DMS53 treated with DMSO at 0.1 percent for 48 hours (cell line): ENCODE data around the gene CAPN9.
A peak's percentile ranks its signal among the peaks of the same experiment; 100 is the strongest.
"Not testable (repeated sequence)": the region's sequence is repeated elsewhere in the genome, so short reads cannot be mapped to it uniquely, and the experiment has no call there.

ENCODE experiments used
- DNase-seq: peaks from one replicate; lab custom pipeline; 2025; ENCODE audit not compliant: unreplicated experiment; lab: John Stamatoyannopoulos, UW

The CAPN9 gene

DNA sequence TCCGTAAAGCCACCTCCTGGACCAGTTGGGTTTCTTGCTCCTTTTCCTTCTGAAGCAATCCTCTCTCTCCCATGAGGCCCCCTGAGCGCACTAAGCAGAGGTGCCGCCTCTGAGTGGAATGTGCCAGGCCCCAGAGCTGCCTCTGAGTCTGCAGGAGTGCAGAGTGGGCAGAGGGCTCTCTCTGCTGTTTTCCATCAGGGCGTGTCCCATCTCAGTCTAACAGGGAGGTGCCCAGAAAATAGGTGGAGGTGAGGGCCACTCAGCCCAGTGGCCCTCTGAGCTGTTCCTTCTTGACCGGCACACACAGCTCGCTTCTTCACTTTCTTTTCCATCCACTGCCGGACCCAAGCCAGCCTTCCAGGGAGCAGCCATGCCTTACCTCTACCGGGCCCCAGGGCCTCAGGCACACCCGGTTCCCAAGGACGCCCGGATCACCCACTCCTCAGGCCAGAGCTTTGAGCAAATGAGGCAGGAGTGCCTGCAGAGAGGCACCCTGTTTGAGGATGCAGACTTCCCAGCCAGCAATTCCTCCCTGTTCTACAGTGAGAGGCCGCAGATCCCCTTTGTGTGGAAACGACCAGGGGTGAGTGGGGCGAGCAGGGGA, at the start of gene CAPN9:
CAPN9 (plus strand) TSS at position 262 of the 604 bp plus-strand sequence; CDS start at position 371, 109 bp downstream.
- peak; percentile 19 for DNase-seq

DNA sequence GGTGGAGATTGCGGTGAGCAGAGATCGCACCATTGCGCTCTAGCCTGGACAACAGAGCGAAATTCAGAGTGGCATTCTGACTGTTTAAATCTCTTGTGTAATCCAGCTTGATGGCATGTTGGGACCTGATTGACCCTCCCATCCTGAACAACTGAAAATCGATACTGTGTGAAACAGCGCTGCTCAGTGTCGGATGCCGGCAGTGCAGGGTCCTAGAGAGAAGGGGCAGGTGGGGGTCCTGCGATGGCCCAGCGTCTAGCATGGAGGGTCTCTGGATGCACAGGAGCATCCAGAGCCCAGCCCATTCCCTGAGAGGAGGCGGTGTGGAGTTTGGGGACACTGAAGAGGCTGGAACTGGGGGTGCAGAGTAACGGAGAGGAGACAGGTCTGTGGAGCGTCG, 49.1 kb upstream of the CAPN9 start:
- no peak for DNase-seq

GRCh38 chr1:230698964-230699363, 48.2 kb upstream of the CAPN9 start:
- not testable (repeated sequence) for DNase-seq

DNA sequence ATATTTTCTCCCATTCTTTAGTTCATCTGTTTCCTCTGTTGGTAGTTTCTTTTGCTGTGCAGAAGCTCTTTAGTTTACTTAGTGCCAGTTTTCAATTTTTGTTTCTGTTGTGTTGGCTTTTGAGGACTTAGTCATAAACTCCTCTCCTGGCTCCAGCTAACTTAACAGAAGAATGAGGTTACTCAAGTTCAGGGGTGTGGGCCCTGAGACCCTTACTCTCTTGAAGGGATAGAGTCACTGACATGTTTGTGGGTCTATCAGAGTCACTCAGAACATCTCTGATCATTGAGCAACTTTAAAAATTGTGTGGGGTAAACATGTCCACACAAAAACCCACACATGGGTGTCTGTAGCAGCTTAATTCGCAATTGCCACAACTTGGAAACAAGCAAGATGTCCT, 47.5 kb upstream of the CAPN9 start:
- no peak for DNase-seq

DNA sequence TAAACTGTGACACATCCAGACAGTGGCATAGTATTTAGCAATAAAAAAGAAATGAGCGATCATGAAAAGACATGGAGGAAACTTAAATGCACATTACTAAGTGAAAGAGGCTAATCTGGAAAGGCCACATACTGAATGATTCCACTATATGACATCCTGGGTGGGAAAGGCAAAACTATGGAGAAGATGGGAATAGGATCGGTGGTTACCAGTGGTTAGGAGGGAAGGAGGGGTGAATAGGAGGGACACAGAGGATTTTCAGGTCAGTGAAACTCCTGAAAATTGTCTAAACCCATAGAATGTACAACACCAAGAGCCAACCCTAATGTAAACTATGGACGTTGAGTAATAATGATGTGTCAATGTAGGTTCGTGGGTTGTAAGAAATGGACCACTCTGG, 47.1 kb upstream of the CAPN9 start:
- DNase-seq: no peak

- no peak for DNase-seq
Measured at GRCh38 chr1:230701434-230701833, 45.8 kb upstream of the CAPN9 start.

DNA sequence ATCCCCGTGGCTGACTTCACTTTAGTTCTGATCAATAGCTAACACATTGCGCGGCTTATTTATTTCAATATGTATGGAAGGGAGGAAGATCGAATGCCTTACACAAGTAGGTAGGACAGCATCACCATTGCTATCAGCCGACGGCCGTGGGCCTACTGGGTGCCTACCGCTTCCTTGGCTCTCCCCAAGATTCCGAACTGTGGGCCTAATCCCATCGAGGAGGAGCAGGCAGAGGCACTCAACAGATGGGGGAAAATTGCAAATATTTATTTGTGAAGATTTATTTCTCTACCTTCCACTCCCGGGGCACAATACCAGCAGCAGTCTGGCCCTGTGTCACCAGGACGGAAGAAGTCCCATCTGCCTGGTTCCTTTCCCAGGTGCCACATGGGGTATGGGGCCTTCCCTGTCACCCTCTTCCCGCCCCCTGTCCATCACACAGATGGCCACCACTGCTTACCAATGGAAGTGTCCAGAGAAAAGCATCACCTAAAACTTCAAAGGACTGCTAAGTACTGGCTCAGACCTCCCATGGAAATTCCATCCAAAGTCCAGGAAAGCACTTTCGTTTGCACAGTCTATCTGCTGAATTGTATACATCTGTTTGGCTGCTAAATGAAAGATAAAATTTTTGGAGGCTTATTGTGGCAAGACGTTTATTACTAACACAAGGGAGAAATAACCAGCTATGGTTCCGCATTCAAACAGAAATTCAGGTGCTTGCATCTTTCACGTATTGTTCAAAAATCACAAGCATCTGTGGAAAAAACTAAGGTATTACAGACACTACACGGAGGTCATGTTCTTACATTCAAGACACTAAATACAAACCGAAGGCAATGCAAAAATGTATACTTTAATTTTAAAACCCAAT, 45.1 kb upstream of the CAPN9 start:
- no peak for DNase-seq

- DNase-seq: no peak
Measured at GRCh38 chr1:230702934-230703678, 44.1 kb upstream of the CAPN9 start.

DNA sequence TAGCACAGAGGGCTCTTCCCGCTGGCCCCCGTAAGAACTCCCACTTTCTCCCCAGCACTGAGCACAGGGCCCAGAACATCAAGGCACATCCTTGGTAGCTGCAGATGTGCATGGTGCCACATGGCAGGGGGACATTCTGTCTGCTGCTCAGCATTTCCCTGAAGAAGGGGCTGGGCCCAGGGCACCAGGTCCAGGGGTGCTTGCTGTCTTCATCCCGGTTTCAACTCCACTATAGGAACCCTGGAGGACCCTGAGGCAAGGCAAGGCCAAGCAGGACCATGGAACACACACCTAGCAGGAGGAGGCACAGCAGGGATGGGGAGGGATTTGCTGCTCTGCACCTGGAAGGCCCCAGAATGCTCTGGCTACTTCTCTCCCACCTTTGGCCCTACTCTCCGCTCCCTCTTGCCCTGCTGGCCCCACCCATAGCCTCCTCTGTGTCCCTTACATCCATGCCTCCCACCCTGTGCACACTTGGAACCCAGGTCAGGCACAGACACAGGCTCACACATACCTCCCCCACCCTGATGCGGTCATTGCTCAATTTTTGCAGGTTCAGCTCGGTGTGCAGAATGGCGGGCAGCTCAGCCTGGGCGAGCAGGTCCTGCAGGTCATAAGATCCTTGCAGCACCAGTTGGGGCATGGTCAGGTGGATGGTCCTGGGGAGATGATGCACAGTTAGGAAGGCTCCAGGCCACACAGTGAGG, 43.4 kb upstream of the CAPN9 start:
- DNase-seq: no peak

DNA sequence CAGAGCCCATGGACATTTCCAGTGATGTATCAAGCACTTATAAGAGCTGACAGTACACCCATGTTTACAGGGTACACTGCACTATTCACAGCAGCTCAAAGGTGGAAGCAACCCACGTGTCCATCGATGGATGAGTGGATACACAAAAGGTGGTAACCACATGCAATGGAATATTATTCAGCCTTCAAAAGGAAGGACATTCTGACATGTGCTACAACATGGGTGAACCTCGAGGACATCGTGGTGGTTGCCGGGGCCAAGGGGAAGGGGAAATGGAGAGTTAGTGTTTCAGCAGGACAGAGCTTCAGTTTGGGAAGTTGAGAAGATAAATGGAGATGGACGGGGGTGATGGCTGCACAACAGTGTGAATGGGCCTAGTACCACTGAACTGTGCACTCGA, 42.4 kb upstream of the CAPN9 start:
- no peak for DNase-seq

GRCh38 chr1:230705289-230706019, 41.7 kb upstream of the CAPN9 start:
- no peak for DNase-seq

DNA sequence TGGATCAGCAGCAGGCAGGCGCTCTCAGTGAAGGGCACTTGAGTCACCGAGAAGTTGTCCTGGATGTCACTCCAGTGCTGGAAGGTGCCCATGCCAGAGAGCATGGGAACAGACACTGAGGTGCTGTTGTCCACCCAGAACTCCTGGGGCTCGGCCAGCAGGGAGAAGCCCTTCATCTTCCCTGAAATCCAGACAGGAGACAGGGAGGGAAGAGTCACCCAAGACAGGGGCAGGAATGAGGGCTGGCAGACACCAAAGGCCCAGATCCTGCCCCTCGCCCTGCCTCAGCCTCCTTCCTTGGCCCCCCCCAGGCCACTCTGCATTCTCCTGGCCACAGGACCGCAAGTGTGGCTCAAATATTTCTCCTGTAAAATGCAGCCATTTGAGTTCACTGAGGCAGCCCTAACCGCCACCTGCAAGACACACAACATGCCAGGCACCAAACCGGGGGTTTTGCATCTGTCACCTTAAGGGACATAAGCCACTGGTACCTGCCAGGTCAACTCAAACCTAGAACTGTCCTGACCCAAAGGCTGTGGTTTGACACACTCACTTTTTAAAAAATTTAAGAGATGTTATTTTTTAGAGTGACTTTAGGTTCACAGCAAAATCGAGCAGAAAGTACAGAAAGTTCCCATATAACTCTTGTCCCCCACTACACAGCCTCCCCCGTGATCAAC, 41.0 kb upstream of the CAPN9 start:
- DNase-seq: no peak

DNA sequence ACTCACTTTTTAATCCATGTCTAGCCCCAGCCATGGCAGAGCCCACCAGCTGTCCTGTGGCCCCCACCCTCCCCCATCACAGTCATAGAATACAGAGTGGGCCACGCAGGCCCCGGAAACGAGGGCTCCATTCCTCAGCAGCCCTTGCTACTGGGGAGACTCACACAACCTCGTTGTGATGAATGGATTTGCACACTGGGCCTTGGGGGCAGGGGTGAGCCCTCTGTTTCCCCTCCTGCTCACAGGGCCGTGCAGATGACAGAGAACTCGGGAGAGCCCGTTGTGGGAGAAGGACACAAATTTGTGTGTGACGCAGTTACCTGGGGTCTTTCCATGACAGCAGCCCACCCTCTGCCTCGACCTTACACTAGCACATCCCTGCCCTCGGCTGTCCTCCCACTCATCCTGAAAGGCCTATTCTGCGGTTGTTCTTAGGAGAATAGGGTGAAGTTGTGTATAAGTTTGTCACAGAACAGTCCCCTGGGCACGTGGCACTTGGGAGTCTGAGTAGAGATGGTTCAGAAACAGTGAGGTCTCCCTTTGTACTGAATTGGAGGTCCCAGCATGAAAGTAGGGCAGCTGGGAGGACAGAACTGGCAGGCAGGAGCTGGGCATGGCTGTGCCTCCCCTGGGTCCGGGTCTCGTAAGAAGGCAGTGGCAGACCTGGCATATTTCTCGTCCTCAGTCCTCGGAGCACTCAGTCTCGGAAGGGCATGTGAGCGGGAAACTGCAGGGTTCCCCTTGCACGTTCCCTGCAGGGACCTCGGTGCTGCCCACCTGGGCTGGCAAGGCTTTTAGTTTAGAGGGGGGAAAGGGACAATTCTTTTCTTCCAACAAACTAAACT, 40.1 kb upstream of the CAPN9 start:
- DNase-seq: no peak

GRCh38 chr1:230707732-230708630, 39.2 kb upstream of the CAPN9 start:
- no peak for DNase-seq

- no peak for DNase-seq
Measured at GRCh38 chr1:230708631-230709580, 38.3 kb upstream of the CAPN9 start.

- DNase-seq: no peak
Measured at GRCh38 chr1:230709619-230710542, 37.3 kb upstream of the CAPN9 start.
